GM23248 (cell line): Measurements from ENCODE around the gene MRPL20. TPM values are rescaled to one million over a fixed set of nuclear protein-coding genes. Genes with fewer than 3 reads are reported as not detected.

Experiments
- DNase-seq: peaks from one replicate; pipeline ENCODE4 v3.0.0-alpha.2; 2015
- H2AFZ ChIP-seq: fragments of 200-600 bp; sonication (generic); 2 replicates; pipeline ENCODE4 v1.6.1; 2016; ENCODE audit warnings: antibody characterized with exemption
- H3F3A ChIP-seq: fragments of 200-600 bp; sonication (generic); 2 replicates; pipeline ENCODE4 v1.6.1; 2016; ENCODE audit warnings: mild to moderate bottlenecking, antibody characterized with exemption, mixed run types; ENCODE audit not compliant: insufficient read depth
- H3K27ac ChIP-seq: fragments of 200-600 bp; sonication (generic); 2 replicates; pipeline ENCODE4 v1.5.1; 2016; ENCODE audit warnings: mild to moderate bottlenecking
- H3K27me3 ChIP-seq: fragments of 200-600 bp; sonication (generic); replicated peaks from 2 replicates; pipeline ENCODE4 v1.6.1; 2016; ENCODE audit warnings: mild to moderate bottlenecking; ENCODE audit not compliant: insufficient read depth
- H3K36me3 ChIP-seq: fragments of 200-600 bp; sonication (generic); 2 replicates; pipeline ENCODE4 v1.6.1; 2016; ENCODE audit warnings: low read depth, mild to moderate bottlenecking
- H3K4me1 ChIP-seq: fragments of 200-600 bp; sonication (generic); 2 replicates; pipeline ENCODE4 v1.6.1; 2016; ENCODE audit warnings: mild to moderate bottlenecking; ENCODE audit not compliant: insufficient read depth
- H3K4me2 ChIP-seq: fragments of 200-600 bp; sonication (generic); one replicate; pipeline ENCODE4 v1.6.1; 2016; ENCODE audit warnings: mild to moderate bottlenecking; ENCODE audit not compliant: unreplicated experiment
- H3K4me3 ChIP-seq: fragments of 200-600 bp; sonication (generic); 2 replicates; pipeline ENCODE4 v1.5.1; 2016; ENCODE audit warnings: mild to moderate bottlenecking
- H3K79me2 ChIP-seq: fragments of 200-600 bp; sonication (generic); 2 replicates; pipeline ENCODE4 v1.6.1; 2016; ENCODE audit warnings: mild to moderate bottlenecking; ENCODE audit not compliant: insufficient read depth
- H3K9ac ChIP-seq: fragments of 200-600 bp; sonication (generic); 2 replicates; pipeline ENCODE4 v1.6.1; 2016; ENCODE audit warnings: mild to moderate bottlenecking
- H3K9me2 ChIP-seq: fragments of 200-600 bp; sonication (generic); 2 replicates; pipeline ENCODE4 v1.6.1; 2016; ENCODE audit warnings: mixed run types, mild to moderate bottlenecking, moderate library complexity; ENCODE audit not compliant: insufficient read depth
- H3K9me3 ChIP-seq: fragments of 200-600 bp; sonication (generic); one replicate; pipeline ENCODE4 v1.6.1; 2017; ENCODE audit warnings: low read depth
- H4K20me1 ChIP-seq: fragments of 200-600 bp; sonication (generic); 2 replicates; pipeline ENCODE4 v1.6.0; 2016; ENCODE audit not compliant: insufficient read depth
- EZH2 ChIP-seq: fragments of 200-600 bp; sonication (generic); IDR thresholded peaks from 2 replicates; pipeline ENCODE4 v1.6.1; 2018; ENCODE audit warnings: antibody characterized with exemption, mild to moderate bottlenecking; ENCODE audit not compliant: insufficient read depth, poor library complexity, severe bottlenecking
- EZH2phosphoT487 ChIP-seq: fragments of 200-600 bp; sonication (generic); IDR thresholded peaks from 2 replicates; pipeline ENCODE4 v1.6.1; 2018; ENCODE audit warnings: antibody characterized with exemption, moderate library complexity, mild to moderate bottlenecking, low read depth; ENCODE audit not compliant: insufficient read depth
- WGBS, 2 experiments: methylation state at CpG; one replicate each; pipeline ENCODE4 v1.1.6; 2015 to 2017; ENCODE audit warnings: low lambda C conversion rate in 2 of 2, low coverage in 1 of 2; ENCODE audit errors: missing lambda C conversion rate in 2 of 2; 5-methylcytosine and 5-hydroxymethylcytosine counted together
- in situ Hi-C: fragments of 300-500 bp; cut with MboI; formaldehyde crosslinking; loops from 2 replicates; pipeline ENCODE4 v1.15.0; 2020
- polyA plus RNA-seq: library from polyadenylated mRNA; unstranded; fragments of >200 nt; fragmentation: Nextera tagmentation; extraction: Ambion mirVana; gene quantifications from 2 replicates; pipeline ENCODE4 v1.2.1, GENCODE V29; 2016
- total RNA-seq: library from RNA; depleted of rRNA; stranded (reverse); fragments of >200 nt; shearing (Covaris generic); gene quantifications from 2 replicates; pipeline ENCODE4 v1.2.3, GENCODE V29; 2014

MRPL20 gene
- total and polyA plus RNA-seq, 2 experiments from 2014 or later, result 88.9 to 181 TPM

DNA sequence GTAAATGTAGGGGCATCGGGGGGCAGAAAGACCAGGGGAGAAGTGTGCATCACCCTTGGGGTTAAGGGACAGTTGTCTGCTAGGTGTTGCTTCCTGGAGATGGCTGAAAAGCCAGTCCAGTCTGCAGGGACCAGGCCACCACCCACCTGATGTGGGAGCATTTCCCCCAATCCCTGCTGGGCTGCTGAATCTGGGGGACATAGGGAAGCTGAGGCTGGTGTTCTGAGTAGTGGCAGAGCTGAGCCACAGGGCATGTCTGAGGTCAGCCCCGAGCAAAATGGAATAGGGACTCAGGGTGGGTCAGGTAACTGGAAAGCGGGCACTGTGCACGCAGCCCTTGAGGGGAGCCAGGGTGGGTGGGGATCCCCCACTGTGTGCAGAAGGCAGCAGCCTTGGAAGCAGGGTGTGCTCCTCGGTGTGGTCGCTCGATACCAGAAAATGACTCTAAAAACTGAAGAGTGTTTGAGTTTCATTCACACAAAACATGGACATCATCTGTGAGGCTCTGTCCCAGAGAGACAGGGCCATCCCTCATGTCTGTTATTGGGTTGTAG lies 5.6 kb downstream of the MRPL20 start:
- Histone ChIP-seq H3K27me3 (no peaks in the 10 kb centered on the region), H3K4me3 (no peak overlapping the region)
- WGBS, 2 experiments, result 84 to 92% methylated on average over 6 to 7 of the region's 7 CpGs

DNA sequence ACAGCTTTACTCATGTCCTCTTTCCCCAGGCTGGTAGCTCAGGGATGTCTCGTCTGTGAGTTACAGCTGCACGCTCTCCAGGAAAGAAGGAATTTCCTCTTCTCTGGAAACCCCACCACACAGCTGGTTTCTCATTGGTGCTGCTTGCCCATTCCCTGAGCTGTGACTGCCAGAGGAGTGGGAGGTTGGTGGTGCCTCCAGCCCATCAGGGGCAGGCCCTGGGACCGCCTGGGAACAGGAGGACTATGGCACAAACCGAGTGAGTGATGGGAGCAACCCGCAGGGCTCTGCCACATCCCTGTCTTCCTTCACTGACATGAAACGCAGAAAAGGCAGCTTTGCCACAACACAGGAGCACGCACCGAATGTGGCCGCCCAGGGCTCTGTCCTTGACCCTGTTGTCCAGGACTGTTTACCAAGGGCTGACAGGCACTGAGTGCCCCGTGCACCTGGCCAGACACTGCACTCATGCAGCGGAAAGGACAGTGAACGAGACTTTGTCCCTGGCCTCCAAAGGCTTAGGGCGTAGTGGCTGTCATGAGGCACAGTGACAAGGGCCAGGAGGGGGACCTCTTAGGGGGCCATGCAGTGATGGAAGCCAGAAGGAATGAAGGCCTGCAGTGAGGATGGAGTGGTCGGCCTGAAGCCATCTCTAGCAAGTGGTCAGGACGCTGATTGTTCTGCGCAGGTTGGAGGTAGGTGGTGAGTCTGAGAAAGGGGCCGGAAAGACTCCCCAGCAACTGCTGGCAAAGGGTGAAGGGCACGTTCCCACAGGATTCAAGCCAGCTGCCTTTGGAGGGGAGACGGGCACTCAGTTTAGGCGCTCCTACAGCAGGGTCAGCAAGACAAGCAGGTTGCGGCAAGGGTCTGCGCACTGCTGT lies 6.3 kb downstream of the MRPL20 start:
- peaks cover 16% of the 10 kb centered on the region; the same call in 1 of the 2 replicates for H3K36me3 ChIP-seq
- TF ChIP-seq EZH2phosphoT487 (no peak), EZH2 (no peak)

More for the DNA sequence above, 5.6 kb downstream of the MRPL20 start:
- no peak for TF ChIP-seq EZH2
- Histone ChIP-seq H4K20me1 (no peaks in the 10 kb centered on the region), H3K4me2 (no peak overlapping the region), H3K9me2 (no peaks in the 10 kb centered on the region), H2AFZ (no peak overlapping the region), H3K9me3 (no peaks in the 10 kb centered on the region), H3K36me3 (peaks cover 14% of the 10 kb centered on the region; the same call in 1 of the 2 replicates), H3K9ac (no peak overlapping the region), H3F3A (peaks cover 37% of the 10 kb centered on the region), H3K79me2 (peaks cover 97% of the 10 kb centered on the region), H3K4me1 (peaks cover 18% of the 10 kb centered on the region), H3K27ac (0 out of 2 replicates have a peak overlapping the region, but pooled peaks have one; percentile 29)
- no peak for DNase-seq
- in situ Hi-C loops, result no loop called here

DNA sequence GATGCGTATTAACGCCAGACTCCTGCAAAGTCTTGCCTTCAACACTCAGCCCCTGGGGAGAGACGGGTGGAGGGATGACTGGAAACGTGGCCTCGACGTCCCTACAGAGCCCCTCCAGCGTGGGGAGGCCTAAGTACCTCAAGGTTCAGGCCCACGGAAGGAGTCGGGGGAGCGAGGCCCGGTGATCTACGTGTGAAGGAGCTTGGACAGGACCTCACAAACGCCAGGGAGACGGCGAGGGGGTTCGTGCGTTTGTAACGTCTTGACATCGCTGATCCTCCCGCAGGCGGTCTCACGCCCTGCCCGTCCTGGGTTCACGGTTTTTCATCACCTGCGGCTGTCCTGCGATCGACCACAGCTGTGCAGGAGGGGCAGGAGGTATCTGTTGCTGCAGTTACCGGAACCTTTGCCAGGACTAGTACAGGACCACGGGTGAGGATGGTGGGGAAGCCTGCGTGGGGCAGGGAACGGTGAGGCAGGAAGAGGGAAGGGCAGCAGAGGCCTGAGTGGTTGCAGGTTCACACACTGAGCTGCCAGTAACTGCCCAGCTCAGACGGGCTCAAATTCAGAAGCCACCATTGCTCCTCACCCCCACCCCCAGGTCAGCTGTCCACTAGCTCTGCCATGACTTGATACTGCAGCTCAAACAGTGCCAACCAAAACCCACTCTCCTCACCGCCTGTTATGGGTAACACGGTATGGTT lies 7.1 kb downstream of the MRPL20 start:
- no peak for TF ChIP-seq EZH2
- peak; percentile 60 for DNase-seq
- Histone ChIP-seq H3K4me2 (peak overlapping the region; percentile 78), H3K27me3 (no peaks in the 10 kb centered on the region), H3K4me1 (peaks cover 11% of the 10 kb centered on the region), H2AFZ (peak overlapping the region; percentile 33), H3K4me3 (peak overlapping the region; percentile 80), H3K79me2 (peaks cover 97% of the 10 kb centered on the region), H3K9me2 (no peaks in the 10 kb centered on the region), H3K9me3 (no peaks in the 10 kb centered on the region), H3K27ac (peak overlapping the region; percentile 58), H4K20me1 (no peaks in the 10 kb centered on the region), H3K36me3 (peaks cover 22% of the 10 kb centered on the region; the same call in 1 of the 2 replicates), H3K9ac (peak overlapping the region; percentile 95), H3F3A (peaks cover 33% of the 10 kb centered on the region)
- in situ Hi-C loops, result no loop called here
- 6 to 8% methylated on average over 33 to 34 of the region's 34 CpGs for WGBS, 2 experiments

More for the DNA sequence above, 6.3 kb downstream of the MRPL20 start:
- in situ Hi-C loops, result no loop called here
- no peaks in the 10 kb centered on the region for H3K9me3 ChIP-seq
- H3K4me3 ChIP-seq, result peak overlapping the region; percentile 80
- peak overlapping the region; percentile 58 for H3K27ac ChIP-seq
- H3K4me1 ChIP-seq, result peaks cover 15% of the 10 kb centered on the region
- H3K9ac ChIP-seq, result peak overlapping the region; percentile 95
- peaks cover 97% of the 10 kb centered on the region for H3K79me2 ChIP-seq
- WGBS, 2 experiments, result 77 to 84% methylated on average over 22 of the region's 22 CpGs
- DNase-seq, result no peak
- H3K9me2 ChIP-seq, result no peaks in the 10 kb centered on the region
- peaks cover 37% of the 10 kb centered on the region for H3F3A ChIP-seq
- no peaks in the 10 kb centered on the region for H4K20me1 ChIP-seq
- H3K4me2 ChIP-seq, result peak overlapping the region; percentile 78
- no peaks in the 10 kb centered on the region for H3K27me3 ChIP-seq
- no peak overlapping the region for H2AFZ ChIP-seq

DNA sequence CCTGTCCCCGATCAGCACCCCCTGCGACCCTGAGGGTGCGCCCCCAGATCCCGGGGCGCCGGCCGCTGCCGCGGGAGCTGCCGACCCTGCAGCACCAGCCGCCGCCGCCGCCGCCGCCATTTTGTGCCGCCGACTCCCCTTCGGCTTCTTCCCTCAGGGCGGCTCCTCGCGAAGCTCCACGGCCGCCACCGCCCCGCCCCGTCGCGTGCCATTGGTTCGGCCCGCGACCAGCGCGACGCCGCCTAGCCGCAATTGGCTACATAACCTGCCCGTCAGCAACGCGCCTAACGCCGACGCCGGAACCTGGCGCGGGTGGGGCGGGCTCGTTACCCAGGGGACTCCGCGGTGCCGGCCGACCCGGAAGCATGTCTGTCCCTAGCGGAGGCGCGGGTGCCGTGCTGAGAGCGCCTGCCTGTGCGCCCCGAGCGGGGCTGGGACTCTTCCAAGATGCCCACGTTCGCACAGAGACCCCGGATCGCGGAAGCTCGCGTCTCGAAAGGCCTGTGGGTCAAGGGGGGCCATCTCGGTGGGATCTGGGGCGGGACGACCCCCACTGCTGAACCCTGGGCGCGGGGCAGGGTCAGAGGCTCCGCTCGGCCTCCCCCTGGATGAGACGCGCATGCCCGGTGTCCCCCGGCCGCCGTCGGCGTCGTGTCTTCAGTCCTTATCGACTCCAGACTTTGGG lies 7.8 kb downstream of the MRPL20 start, which contains the start of gene CCNL2:
Gene CCNL2 (minus strand): TSS at position 149 of the 685 bp plus-strand sequence. CDS start 29 bp downstream, at position 120.
- TF ChIP-seq EZH2phosphoT487, result no peak
- no peak for TF ChIP-seq EZH2
- in situ Hi-C loops, result no loop called here
- peaks cover 21% of the 10 kb centered on the region; the same call in 1 of the 2 replicates for H3K36me3 ChIP-seq
- H4K20me1 ChIP-seq, result no peaks in the 10 kb centered on the region
- H3K4me3 ChIP-seq, result peak within 1 kb of the TSS; percentile 80
- peaks cover 97% of the 10 kb centered on the region for H3K79me2 ChIP-seq
- peaks cover 32% of the 10 kb centered on the region for H3F3A ChIP-seq
- H3K27me3 ChIP-seq, result no peaks in the 10 kb centered on the region
- peak within 1 kb of the TSS; percentile 63 for H2AFZ ChIP-seq
- H3K9ac ChIP-seq, result peak within 1 kb of the TSS; percentile 95
- peak; percentile 99 for DNase-seq
- no peaks in the 10 kb centered on the region for H3K9me2 ChIP-seq
- H3K4me2 ChIP-seq, result peak within 1 kb of the TSS; percentile 94
- 1% methylated on average over 53 to 63 of the region's 86 CpGs for WGBS, 2 experiments
- no peaks in the 10 kb centered on the region for H3K9me3 ChIP-seq
- H3K4me1 ChIP-seq, result peaks cover 11% of the 10 kb centered on the region
- peak within 1 kb of the TSS; percentile 75 for H3K27ac ChIP-seq
